ENCODE results near the gene C12orf57.

The C12orf57 gene

DNA sequence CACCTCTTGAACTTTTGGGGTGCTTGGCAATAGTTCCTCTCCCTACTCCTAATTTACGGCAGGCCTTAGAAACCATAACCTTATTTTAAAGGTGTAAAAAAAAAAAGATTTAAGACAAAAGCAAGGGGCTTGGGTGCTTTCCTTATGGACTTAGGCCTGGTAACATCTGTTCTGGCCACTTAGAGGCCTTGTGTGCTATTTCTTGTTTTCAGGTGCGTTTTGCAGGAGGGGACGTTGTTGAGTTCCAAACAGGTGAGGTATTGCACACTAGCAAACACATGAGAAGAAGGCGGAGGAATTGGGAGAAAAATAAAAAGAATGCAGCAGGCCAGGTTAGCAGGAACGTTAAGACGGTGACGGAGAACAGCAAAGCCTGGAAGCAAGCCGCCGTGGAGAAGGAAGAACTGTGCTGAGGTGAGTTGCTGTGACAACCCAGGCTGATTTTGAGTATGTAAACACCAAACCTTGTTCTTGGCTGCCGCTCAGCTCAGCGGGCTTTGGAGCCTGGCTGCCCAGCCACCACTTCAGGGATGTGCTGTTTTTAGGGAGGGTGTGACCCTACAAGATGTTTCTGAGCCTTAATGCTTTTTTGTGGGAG is 44.2 kb downstream of the C12orf57 start:
- in situ Hi-C loops (cut with HindIII; ENCODE audit: low sequenced_read_pairs) = no loop called here

Measured in DLD1 (cell line).